GM12878 (cell line): ENCODE results near the gene HSD11B1. TPM values are rescaled to one million over a fixed set of nuclear protein-coding genes. Genes with fewer than 3 reads are reported as not detected.

Experiments used
- CREB1 ChIP-seq: IDR thresholded peaks from 2 replicates; pipeline ENCODE4 v1.6.1; 2012; ENCODE audit warnings: low read depth, mild to moderate bottlenecking, inconsistent platforms
- EED ChIP-seq: sonication (generic); IDR thresholded peaks from 2 replicates; pipeline ENCODE4 v1.6.1; 2016; ENCODE audit warnings: antibody characterized with exemption, low read depth
- EP300 ChIP-seq, 2 experiments: fragments of 150-350 bp in 1 of 2; IDR thresholded peaks; 2 replicates each; pipeline ENCODE4 v1.6.1; 2011 to 2012; ENCODE audit warnings: low read depth in 2 of 2, low read length in 2 of 2, borderline replicate concordance in 1 of 2, improper control_type of control experiment in 1 of 2, inconsistent platforms in 1 of 2; ENCODE audit not compliant: control insufficient read depth in 1 of 2
- ETV6 ChIP-seq, 2 experiments: fragments of 450-650 bp in 1 of 2; IDR thresholded peaks in 1 of 2; conservative IDR thresholded peaks in 1 of 2; 2 replicates each; pipeline ENCODE4 v1.6.1; 2014; ENCODE audit warnings: antibody characterized with exemption in 1 of 2, borderline replicate concordance in 1 of 2, low read depth in 1 of 2, mild to moderate bottlenecking in 1 of 2, moderate library complexity in 1 of 2
- GABPA ChIP-seq: IDR thresholded peaks from 2 replicates; pipeline ENCODE4 v1.6.1; 2014; ENCODE audit warnings: antibody characterized with exemption, low read depth, mild to moderate bottlenecking, inconsistent platforms
- IKZF1 ChIP-seq: fragments of 450-650 bp; conservative IDR thresholded peaks from 2 replicates; pipeline ENCODE4 v1.6.1; 2017; ENCODE audit warnings: antibody characterized with exemption, mild to moderate bottlenecking
- IRF5 ChIP-seq: fragments of 450-650 bp; IDR thresholded peaks from 2 replicates; pipeline ENCODE4 v1.6.1; 2017; ENCODE audit warnings: borderline replicate concordance
- JUNB ChIP-seq: IDR thresholded peaks from 2 replicates; pipeline ENCODE4 v1.6.1; 2016; ENCODE audit warnings: antibody characterized with exemption, mild to moderate bottlenecking
- JUND ChIP-seq: IDR thresholded peaks from 2 replicates; pipeline ENCODE4 v1.6.1; 2012; ENCODE audit warnings: low read depth, mild to moderate bottlenecking, low read length, improper control_type of control experiment, moderate library complexity
- MEF2B ChIP-seq: fragments of 450-650 bp; IDR thresholded peaks from 2 replicates; pipeline ENCODE4 v1.6.1; 2018; ENCODE audit warnings: mild to moderate bottlenecking, moderate library complexity; ENCODE audit not compliant: partially characterized antibody, poor library complexity, severe bottlenecking
- PRDM15 ChIP-seq: fragments of 450-650 bp; formaldehyde crosslinking; IDR thresholded peaks from 2 replicates; pipeline ENCODE4 v1.4.0; 2020; ENCODE audit warnings: mild to moderate bottlenecking, moderate library complexity
- RFX5 ChIP-seq: IDR thresholded peaks from 2 replicates; pipeline ENCODE4 v1.6.1; 2011; ENCODE audit warnings: low read depth, low read length, improper control_type of control experiment
- polyA plus RNA-seq, 11 experiments: library from polyadenylated mRNA; depleted of rRNA in 4 of 11; unstranded in 6 of 11; stranded (reverse) in 5 of 11; fragments of >200 nt; fragmentation: Nextera tagmentation in 4 of 11; fragmentation: Illumina TruSeq in 1 of 11; extraction: Ambion mirVana in 4 of 11; extraction: Trizol in 1 of 11; gene quantifications; 1 replicate in 1 of 11; 2 replicates in 10 of 11; pipeline versions ENCODE4 v1.2.1 to v1.2.3, GENCODE V29; 2011 to 2016; ENCODE audit warnings: inconsistent platforms in 2 of 11, missing spikeins in 2 of 11, low read depth in 1 of 11
- total RNA-seq, 4 experiments: library from RNA; depleted of rRNA in 3 of 4; stranded (reverse); fragments of >200 nt in 3 of 4; fragmentation: Illumina TruSeq in 1 of 4; extraction: Trizol in 1 of 4; gene quantifications; 2 replicates each; pipeline versions ENCODE4 v1.2.1 to v1.2.3, GENCODE V29; 2013 to 2021
- TF ChIP-seq, protein P1 (sequence below): fragments of 450-650 bp; IDR thresholded peaks from 2 replicates; pipeline ENCODE4 v1.6.1; 2017; ENCODE audit warnings: mild to moderate bottlenecking, low read depth, inconsistent platforms; ENCODE audit not compliant: poor library complexity, severe bottlenecking
- TF ChIP-seq, protein P2 (sequence below): IDR thresholded peaks from 2 replicates; pipeline ENCODE4 v1.6.1; 2011; ENCODE audit warnings: low read depth, low read length, improper control_type of control experiment, borderline replicate concordance
- TF ChIP-seq, protein P3 (sequence below): fragments of 450-650 bp; IDR thresholded peaks from 2 replicates; pipeline ENCODE4 v1.6.1; 2018; ENCODE audit warnings: borderline replicate concordance, mild to moderate bottlenecking; ENCODE audit not compliant: partially characterized antibody

HSD11B1 gene
- total and polyA plus RNA-seq, 10 of the 15 experiments (the other 5 are each of a cell fraction or from before 2014, with no cell fraction given) = 0.04 to 0.27 (median 0.15) TPM; not detected in 7

DNA sequence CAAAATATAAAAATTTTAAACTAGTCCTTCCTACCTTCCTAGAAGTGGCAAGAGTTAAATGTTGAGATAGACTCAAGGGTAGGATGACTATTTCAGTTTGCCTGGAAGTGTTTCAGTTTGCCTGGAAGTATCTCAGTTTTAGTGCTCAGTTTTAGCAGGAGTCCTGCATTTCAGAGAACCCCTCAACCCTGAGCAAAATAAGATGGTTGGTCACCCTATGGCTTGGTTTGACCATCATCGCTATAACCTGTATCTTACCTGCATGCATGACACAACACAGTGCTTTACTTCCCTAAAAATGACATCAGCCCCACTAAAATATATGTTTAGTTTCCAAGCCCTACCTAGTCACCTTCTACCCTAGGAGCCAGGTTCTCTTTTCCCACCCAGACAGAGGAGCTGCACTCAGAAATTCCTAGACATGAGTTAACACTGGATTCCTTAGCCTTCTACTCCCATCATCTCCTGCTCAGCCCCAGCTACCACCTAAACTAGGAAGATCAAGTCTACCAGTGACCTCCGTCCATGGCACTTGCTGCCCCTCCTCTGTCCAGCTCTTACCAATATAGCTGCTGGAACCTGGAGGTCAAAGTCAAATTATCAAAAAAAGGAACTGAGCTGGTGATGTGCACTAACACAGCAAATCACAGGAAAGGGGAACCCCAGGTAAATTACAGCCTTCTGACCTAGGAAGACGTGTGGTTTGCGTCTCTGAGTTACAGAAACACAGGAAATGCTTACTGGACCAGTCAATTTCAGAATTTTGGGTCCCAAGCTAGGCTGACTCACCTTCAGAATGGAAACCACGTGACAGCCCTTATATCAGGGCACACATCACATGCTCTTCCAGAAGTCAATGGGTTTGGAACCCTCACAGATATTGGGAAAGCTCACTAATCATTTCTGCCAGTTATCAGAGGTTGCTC is 31.7 kb upstream of the HSD11B1 start (continued):
- peak; percentile 65 for TF ChIP-seq MEF2B
- TF ChIP-seq, protein P1, sequence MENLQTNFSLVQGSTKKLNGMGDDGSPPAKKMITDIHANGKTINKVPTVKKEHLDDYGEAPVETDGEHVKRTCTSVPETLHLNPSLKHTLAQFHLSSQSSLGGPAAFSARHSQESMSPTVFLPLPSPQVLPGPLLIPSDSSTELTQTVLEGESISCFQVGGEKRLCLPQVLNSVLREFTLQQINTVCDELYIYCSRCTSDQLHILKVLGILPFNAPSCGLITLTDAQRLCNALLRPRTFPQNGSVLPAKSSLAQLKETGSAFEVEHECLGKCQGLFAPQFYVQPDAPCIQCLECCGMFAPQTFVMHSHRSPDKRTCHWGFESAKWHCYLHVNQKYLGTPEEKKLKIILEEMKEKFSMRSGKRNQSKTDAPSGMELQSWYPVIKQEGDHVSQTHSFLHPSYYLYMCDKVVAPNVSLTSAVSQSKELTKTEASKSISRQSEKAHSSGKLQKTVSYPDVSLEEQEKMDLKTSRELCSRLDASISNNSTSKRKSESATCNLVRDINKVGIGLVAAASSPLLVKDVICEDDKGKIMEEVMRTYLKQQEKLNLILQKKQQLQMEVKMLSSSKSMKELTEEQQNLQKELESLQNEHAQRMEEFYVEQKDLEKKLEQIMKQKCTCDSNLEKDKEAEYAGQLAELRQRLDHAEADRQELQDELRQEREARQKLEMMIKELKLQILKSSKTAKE = peak; percentile 81
- TF ChIP-seq RFX5 = no peak
- peak; percentile 67 for TF ChIP-seq EED
- TF ChIP-seq IRF5 = no peak
- TF ChIP-seq CREB1 = peak; percentile 82
- TF ChIP-seq IKZF1 = peak; percentile 91
- TF ChIP-seq ETV6 (conservative IDR thresholded peaks at IDR 0.05 in 1 of 2, IDR thresholded peaks at IDR 0.05 in 1 of 2; ENCODE audit: borderline replicate concordance in 1 of 2, low read depth in 1 of 2) = peak in 1 of 2 experiments; percentile 66; a peak in 1 of 4 replicates
- no peak for TF ChIP-seq JUND
- TF ChIP-seq JUNB = peak; percentile 60; the same call in 1 of the 2 replicates
- TF ChIP-seq GABPA = 0 out of 2 replicates have a peak, but pooled peaks have one; percentile 33
- TF ChIP-seq, protein P2, sequence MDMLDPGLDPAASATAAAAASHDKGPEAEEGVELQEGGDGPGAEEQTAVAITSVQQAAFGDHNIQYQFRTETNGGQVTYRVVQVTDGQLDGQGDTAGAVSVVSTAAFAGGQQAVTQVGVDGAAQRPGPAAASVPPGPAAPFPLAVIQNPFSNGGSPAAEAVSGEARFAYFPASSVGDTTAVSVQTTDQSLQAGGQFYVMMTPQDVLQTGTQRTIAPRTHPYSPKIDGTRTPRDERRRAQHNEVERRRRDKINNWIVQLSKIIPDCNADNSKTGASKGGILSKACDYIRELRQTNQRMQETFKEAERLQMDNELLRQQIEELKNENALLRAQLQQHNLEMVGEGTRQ = peak; percentile 87
- no peak for TF ChIP-seq PRDM15 (CRISPR knock-in tag)
- peak; percentile 90 to 95 for TF ChIP-seq EP300 (IDR thresholded peaks at IDR 0.05; ENCODE audit: borderline replicate concordance in 1 of 2, control insufficient read depth in 1 of 2, low read depth in 2 of 2, low read length in 2 of 2)
- TF ChIP-seq, protein P3, sequence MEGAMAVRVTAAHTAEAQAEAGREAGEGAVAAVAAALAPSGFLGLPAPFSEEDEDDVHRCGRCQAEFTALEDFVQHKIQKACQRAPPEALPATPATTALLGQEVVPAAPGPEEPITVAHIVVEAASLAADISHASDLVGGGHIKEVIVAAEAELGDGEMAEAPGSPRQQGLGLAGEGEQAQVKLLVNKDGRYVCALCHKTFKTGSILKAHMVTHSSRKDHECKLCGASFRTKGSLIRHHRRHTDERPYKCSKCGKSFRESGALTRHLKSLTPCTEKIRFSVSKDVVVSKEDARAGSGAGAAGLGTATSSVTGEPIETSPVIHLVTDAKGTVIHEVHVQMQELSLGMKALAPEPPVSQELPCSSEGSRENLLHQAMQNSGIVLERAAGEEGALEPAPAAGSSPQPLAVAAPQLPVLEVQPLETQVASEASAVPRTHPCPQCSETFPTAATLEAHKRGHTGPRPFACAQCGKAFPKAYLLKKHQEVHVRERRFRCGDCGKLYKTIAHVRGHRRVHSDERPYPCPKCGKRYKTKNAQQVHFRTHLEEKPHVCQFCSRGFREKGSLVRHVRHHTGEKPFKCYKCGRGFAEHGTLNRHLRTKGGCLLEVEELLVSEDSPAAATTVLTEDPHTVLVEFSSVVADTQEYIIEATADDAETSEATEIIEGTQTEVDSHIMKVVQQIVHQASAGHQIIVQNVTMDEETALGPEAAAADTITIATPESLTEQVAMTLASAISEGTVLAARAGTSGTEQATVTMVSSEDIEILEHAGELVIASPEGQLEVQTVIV = no peak
